C4-2B (cell line): ENCODE results near the gene MLLT3.
A peak's percentile ranks its signal among the peaks of the same experiment; 100 is the strongest.

Experiments used
- H3K27ac ChIP-seq: fragments of 450-650 bp; 2 replicates; pipeline ENCODE4 v1.5.1; 2017
- ZFX ChIP-seq: fragments of 450-650 bp; IDR thresholded peaks from 2 replicates; pipeline ENCODE4 v1.6.1; 2017
- TF ChIP-seq, protein P1 (sequence below): fragments of 450-650 bp; conservative IDR thresholded peaks from 2 replicates; pipeline ENCODE4 v1.5.1; 2017; ENCODE audit warnings: mild to moderate bottlenecking

Gene MLLT3

DNA sequence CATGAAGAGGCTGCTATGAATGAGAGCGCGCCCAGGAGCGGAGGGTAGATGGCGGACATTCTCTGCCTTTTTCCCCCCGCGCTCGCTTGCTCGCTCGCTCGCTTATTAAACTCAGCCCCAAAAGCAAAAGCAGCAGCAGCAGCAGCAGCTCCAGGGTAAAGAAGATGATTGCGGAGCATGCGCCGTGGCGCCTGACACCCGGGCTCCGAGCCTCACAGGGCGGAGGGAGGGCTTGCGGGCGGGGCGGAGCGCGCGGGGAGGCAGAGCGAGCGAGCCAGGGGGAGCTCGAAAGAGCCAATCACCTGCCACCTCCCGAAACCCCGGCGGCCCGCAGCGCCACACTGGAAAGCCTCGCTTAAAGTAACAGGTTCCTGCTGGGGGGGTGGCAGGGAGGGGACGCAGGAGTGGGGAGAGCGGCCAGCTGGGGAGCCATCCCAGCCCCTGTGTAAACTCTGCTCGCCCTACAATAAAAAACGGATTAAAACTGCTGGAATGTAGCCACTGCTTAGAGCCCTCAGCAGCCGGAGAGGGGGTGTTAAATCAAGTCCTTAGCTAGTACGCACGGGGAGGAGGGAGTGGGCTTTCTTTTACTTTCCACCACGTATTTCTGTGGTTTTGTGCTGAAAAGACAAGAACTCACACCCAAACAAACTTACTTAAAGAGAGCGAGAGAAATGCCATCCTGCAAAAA lies at the start of gene MLLT3:
MLLT3 (minus strand) TSS at position 170 of the 691 bp plus-strand sequence.
- TF ChIP-seq, protein P1, sequence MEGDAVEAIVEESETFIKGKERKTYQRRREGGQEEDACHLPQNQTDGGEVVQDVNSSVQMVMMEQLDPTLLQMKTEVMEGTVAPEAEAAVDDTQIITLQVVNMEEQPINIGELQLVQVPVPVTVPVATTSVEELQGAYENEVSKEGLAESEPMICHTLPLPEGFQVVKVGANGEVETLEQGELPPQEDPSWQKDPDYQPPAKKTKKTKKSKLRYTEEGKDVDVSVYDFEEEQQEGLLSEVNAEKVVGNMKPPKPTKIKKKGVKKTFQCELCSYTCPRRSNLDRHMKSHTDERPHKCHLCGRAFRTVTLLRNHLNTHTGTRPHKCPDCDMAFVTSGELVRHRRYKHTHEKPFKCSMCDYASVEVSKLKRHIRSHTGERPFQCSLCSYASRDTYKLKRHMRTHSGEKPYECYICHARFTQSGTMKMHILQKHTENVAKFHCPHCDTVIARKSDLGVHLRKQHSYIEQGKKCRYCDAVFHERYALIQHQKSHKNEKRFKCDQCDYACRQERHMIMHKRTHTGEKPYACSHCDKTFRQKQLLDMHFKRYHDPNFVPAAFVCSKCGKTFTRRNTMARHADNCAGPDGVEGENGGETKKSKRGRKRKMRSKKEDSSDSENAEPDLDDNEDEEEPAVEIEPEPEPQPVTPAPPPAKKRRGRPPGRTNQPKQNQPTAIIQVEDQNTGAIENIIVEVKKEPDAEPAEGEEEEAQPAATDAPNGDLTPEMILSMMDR = no peak
- no peak for TF ChIP-seq ZFX
- H3K27ac ChIP-seq = peak within 1 kb of the TSS; percentile 73

DNA sequence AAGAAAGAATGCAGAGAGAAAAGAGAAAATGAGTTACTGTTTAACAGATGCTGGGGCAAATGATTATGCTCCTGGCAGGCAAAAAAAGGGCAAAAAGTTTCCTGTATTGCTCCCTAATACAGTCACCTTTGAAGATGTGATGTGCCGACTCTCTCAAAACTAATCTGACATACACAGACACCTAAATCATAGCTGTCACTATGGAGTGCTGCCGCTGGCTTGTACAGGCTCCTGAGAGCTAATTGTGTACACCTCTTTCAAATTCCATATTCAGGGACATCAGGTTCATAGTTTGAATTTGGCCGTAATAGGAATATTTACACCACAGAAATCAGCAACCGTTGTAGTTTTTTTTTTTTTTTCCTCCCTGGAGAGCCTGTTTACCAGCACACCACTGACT lies 49.3 kb upstream of the MLLT3 start:
- no peak overlapping the region for H3K27ac ChIP-seq
- TF ChIP-seq, protein P1 = no peak
- TF ChIP-seq ZFX = no peak

DNA sequence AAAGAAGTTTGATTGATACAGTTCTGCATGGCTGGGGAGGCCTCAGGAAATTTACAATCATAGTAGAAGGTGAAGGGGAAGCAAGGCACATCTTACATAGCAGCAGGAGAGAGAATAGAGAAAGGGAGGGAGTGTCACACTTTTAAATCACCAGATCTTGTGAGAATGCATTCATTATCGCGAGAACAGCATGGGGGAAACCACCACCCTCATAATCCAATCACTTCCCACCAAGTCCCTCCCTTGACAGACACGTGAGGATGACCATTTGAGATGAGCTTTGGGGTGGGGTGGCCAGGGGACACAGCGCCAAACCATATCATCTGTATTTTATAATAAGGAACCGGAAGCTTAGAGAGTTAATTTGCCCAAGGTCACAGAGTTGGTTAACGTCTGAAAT lies 48.1 kb upstream of the MLLT3 start:
- H3K27ac ChIP-seq = no peak overlapping the region

DNA sequence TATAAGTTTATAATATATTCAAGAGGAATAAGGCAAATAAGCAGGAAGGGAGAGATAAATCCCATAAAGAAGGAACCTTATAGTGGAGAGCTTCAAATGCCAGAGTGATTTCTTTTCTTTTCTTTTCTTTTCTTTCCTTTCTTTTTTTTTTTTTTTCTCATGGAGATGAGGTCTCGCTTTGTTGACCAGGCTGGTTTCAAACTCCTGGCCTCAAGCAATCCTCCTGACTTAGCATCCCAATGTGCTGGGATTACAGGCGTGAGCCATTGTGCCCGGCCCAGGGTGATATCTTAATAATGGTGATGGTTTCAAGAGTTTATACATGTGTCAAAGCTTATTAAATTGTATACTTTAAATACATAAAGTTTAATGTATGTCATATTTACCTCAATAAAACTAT lies 42.2 kb upstream of the MLLT3 start:
- H3K27ac ChIP-seq = no peak overlapping the region
- no peak for TF ChIP-seq ZFX
- TF ChIP-seq, protein P1 = no peak

More for the DNA sequence above, 48.1 kb upstream of the MLLT3 start:
- TF ChIP-seq, protein P1 = no peak
- TF ChIP-seq ZFX = no peak

DNA sequence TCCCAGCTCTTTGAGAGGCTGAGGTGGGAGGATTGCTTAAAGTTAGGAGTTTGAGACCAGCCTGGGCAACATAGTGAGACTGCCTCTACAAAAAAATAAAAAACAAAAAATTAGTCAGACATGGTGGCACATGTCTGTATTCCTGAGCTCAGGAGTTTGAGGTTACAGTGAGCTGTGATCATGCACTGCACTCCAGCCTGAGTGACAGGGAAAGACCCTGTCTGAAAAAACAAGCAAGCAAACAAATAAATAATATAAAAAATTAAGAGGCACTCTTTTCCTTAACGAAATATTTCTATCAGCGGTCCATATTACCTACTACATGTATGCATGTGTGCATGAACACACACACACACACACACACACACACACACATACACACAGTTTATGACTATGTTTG lies 40.8 kb upstream of the MLLT3 start:
- H3K27ac ChIP-seq = no peak overlapping the region
- TF ChIP-seq, protein P1 = no peak
- no peak for TF ChIP-seq ZFX

DNA sequence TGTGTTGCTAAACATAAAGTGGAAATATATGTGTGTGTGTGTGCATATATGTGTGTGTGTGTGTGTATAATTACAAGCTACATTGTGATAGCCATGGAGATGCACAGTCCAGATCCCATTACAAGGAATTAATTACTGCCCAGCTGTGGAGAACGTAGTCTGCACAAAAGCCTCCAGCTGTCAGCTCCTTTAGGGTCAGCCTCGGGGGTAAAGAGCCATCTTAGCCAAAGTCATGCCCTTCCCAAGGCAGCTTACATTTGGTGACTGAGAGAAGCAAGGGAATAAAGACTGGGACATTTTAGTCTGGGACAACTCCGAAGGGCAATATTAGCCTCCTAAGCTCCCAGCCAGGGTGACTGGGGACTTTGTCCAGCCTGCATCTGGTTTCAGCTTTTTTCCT lies 39.9 kb upstream of the MLLT3 start:
- TF ChIP-seq, protein P1 = no peak
- TF ChIP-seq ZFX = no peak
- H3K27ac ChIP-seq = no peak overlapping the region

DNA sequence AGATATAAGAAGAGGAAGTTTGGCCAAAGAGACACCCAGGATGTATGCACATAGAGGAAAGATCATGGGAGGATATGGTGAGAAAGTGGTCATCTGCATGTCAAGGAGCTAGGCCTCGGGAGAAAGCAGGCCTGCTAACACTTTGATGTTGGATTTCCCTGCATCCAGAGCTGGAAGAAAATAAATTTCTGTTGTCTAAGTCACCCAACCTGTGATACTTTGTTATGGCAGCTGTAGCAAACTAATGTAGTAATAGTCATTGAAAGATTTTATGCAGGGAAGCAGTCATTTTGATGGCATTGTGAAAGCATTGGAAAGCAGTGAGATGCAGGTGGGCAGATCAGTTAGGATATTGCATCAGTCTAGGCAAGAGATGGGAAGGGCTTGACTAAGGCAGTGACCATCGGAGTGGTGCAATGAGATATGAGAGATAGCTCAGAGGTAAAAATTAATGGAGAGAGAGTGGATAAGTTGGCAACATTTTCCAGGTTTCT lies 37.2 kb upstream of the MLLT3 start:
- TF ChIP-seq ZFX = no peak
- H3K27ac ChIP-seq = no peak overlapping the region
